GM23338 (cell line): ENCODE data around the gene NEMF.
"Not testable (repeated sequence)": the region's sequence is repeated elsewhere in the genome, so short reads cannot be mapped to it uniquely, and the experiment has no call there.

ENCODE experiments used
- CTCF ChIP-seq, 2 experiments: fragments of 200-600 bp in 1 of 2; sonication (generic) in 1 of 2; conservative IDR thresholded peaks; 2 replicates each; pipeline versions ENCODE4 v1.5.1 to v1.6.1; 2016 to 2017; ENCODE audit warnings: antibody characterized with exemption in 2 of 2, low read depth in 2 of 2, mild to moderate bottlenecking in 2 of 2, moderate library complexity in 1 of 2
- EZH2phosphoT487 ChIP-seq: fragments of 200-600 bp; sonication (generic); IDR thresholded peaks from one replicate; pipeline ENCODE4 v1.8.1; 2018; ENCODE audit warnings: antibody characterized with exemption; ENCODE audit not compliant: unreplicated experiment

DNA sequence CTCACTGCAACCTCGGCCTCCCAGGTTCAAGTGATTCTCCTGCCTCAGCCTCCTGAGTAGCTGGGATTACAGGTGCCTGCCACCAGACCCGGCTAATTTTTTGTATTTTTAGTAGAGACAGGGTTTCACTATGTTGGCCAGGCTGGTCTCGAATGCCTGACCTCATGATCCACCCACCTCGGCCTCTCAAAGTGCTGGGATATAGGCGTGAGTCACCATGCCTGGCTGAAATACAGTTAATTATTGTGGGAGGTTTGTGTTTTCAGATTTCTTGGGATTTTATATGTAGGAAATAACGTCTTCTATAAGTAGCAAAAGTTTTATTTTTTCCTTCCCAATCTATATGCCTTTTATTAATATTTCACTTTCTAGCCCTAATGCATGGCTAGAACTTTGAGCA, 21.0 kb upstream of the NEMF start:
- TF ChIP-seq CTCF (conservative IDR thresholded peaks at IDR 0.05; ENCODE audit: low read depth in 2 of 2); EZH2phosphoT487: not testable (repeated sequence)
